Measurements from ENCODE around the gene OSBP. TPM values are rescaled to one million over a fixed set of nuclear protein-coding genes. Genes with fewer than 3 reads are reported as not detected.
A peak's percentile ranks its signal among the peaks of the same experiment; 100 is the strongest.

OSBP gene
- total and polyA plus RNA-seq, 9 of the 15 experiments (the other 6 are each of a cell fraction or from before 2014, with no cell fraction given), result 11.7 to 49.0 (median 28.7) TPM

DNA sequence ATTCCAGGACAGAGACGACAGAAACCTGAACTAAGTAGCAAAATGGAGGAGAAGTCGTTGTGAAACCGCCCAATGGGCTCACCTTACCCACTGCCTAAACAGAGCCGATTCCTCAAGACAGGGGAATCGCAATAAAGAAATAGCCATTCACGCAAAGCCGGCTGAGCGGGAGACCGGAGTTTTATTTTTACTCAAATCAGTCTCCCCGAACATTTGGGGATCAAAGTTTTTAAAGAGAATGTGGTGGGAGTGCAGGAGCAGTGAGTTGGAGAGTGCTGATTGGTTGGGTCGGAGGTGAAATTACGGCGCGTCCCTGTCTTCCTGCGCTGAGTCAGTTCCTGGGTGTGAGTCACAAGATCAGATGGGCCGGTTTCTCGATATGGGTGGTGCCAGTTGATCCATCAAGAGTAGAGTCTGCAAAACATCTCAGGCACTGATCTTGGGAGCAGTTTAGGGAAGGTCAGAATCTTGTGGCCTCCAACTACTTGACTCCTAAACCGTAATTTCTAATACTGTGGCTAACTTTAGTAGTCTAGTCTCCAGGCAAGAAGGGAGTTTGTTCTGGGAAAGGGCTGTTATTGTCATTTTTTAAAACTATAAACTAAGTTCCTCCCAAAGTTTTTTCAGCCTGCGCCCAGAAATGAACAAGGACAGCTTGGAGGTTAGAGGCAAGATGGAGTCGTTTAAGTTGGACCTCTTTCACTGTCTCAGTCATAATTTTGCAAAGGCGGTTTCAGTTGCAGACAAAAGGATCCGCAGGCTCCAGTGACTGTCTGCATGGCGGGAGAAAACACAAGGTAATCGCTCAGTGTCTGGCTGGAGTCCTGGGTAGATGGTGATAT is 70.2 kb downstream of the OSBP start (continued):
- TF ChIP-seq, protein P1, sequence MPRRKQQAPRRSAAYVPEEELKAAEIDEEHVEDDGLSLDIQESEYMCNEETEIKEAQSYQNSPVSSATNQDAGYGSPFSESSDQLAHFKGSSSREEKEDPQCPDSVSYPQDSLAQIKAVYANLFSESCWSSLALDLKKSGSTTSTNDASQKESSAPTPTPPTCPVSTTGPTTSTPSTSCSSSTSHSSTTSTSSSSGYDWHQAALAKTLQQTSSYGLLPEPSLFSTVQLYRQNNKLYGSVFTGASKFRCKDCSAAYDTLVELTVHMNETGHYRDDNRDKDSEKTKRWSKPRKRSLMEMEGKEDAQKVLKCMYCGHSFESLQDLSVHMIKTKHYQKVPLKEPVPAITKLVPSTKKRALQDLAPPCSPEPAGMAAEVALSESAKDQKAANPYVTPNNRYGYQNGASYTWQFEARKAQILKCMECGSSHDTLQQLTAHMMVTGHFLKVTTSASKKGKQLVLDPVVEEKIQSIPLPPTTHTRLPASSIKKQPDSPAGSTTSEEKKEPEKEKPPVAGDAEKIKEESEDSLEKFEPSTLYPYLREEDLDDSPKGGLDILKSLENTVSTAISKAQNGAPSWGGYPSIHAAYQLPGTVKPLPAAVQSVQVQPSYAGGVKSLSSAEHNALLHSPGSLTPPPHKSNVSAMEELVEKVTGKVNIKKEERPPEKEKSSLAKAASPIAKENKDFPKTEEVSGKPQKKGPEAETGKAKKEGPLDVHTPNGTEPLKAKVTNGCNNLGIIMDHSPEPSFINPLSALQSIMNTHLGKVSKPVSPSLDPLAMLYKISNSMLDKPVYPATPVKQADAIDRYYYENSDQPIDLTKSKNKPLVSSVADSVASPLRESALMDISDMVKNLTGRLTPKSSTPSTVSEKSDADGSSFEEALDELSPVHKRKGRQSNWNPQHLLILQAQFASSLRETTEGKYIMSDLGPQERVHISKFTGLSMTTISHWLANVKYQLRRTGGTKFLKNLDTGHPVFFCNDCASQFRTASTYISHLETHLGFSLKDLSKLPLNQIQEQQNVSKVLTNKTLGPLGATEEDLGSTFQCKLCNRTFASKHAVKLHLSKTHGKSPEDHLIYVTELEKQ (CRISPR knock-in tag; IDR thresholded peaks at IDR 0.05), result no peak
- TF ChIP-seq NCOA6 (IDR thresholded peaks at IDR 0.05), result no peak
- TF ChIP-seq ZZZ3 (IDR thresholded peaks at IDR 0.05), result no peak
- TF ChIP-seq MTA2 (IDR thresholded peaks at IDR 0.05; ENCODE audit: low read depth), result 0 out of 2 replicates have a peak, but pooled peaks have one; percentile 23
- 0 out of 2 replicates have a peak, but pooled peaks have one; percentile 70 for TF ChIP-seq HMG20B (CRISPR knock-in tag; IDR thresholded peaks at IDR 0.05)
- TF ChIP-seq ETS2 (tag; IDR thresholded peaks at IDR 0.05; ENCODE audit: borderline replicate concordance, poor library complexity, severe bottlenecking), result no peak
- peak; percentile 51; the same call in 1 of the 2 replicates for TF ChIP-seq RAD51 (IDR thresholded peaks at IDR 0.05; ENCODE audit: borderline replicate concordance, low read depth)
- TF ChIP-seq NFE2L1 (tag; IDR thresholded peaks at IDR 0.05; ENCODE audit: borderline replicate concordance, low read depth), result no peak
- no peak for TF ChIP-seq ZNF696 (CRISPR knock-in tag; conservative IDR thresholded peaks at IDR 0.05)
- TF ChIP-seq DLX4 (CRISPR knock-in tag; IDR thresholded peaks at IDR 0.05), result 0 out of 2 replicates have a peak, but pooled peaks have one; percentile 9
- TF ChIP-seq SMARCA4 (IDR thresholded peaks at IDR 0.05), result peak; percentile 90
- TF ChIP-seq PTBP1 (IDR thresholded peaks at IDR 0.05; ENCODE audit: low read depth, low read length), result no peak
- TF ChIP-seq ESRRA (IDR thresholded peaks at IDR 0.05; ENCODE audit: borderline replicate concordance, low read depth), result peak; percentile 68; the same call in 1 of the 2 replicates
- TF ChIP-seq ZNF766 (CRISPR knock-in tag; conservative IDR thresholded peaks at IDR 0.05), result peak; percentile 67; the same call in 1 of the 2 replicates
- TF ChIP-seq SIRT6 (IDR thresholded peaks at IDR 0.05; ENCODE audit: low read depth, low read length), result no peak
- peak; percentile 13 for TF ChIP-seq ELF2 (CRISPR knock-in tag; IDR thresholded peaks at IDR 0.05)
- peak; percentile 79; the same call in 1 of the 2 replicates for TF ChIP-seq GTF2F1 (IDR thresholded peaks at IDR 0.05; ENCODE audit: low read depth, low read length)
- peak; percentile 68 to 73 for TF ChIP-seq NRF1 (conservative IDR thresholded peaks at IDR 0.05 in 1 of 2, IDR thresholded peaks at IDR 0.05 in 1 of 2)
- TF ChIP-seq MBD2 (IDR thresholded peaks at IDR 0.05; ENCODE audit: borderline replicate concordance, low read depth), result peak; percentile 69
- peak; percentile 98 for TF ChIP-seq SMAD1 (IDR thresholded peaks at IDR 0.05; ENCODE audit: low read depth, low read length, partially characterized antibody)
- no peak for TF ChIP-seq RUNX1 (IDR thresholded peaks at IDR 0.05; ENCODE audit: low read depth)
- TF ChIP-seq, protein P2, sequence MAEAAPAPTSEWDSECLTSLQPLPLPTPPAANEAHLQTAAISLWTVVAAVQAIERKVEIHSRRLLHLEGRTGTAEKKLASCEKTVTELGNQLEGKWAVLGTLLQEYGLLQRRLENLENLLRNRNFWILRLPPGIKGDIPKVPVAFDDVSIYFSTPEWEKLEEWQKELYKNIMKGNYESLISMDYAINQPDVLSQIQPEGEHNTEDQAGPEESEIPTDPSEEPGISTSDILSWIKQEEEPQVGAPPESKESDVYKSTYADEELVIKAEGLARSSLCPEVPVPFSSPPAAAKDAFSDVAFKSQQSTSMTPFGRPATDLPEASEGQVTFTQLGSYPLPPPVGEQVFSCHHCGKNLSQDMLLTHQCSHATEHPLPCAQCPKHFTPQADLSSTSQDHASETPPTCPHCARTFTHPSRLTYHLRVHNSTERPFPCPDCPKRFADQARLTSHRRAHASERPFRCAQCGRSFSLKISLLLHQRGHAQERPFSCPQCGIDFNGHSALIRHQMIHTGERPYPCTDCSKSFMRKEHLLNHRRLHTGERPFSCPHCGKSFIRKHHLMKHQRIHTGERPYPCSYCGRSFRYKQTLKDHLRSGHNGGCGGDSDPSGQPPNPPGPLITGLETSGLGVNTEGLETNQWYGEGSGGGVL (CRISPR knock-in tag; IDR thresholded peaks at IDR 0.05), result no peak
- peak; percentile 43 for TF ChIP-seq HDAC3 (IDR thresholded peaks at IDR 0.05; ENCODE audit: borderline replicate concordance, partially characterized antibody)

All from K562 (cell line).